DMS 273 (cell line): Measurements from ENCODE around the gene DUSP2.
A peak's percentile ranks its signal among the peaks of the same experiment; 100 is the strongest.
"Not testable (repeated sequence)": the region's sequence is repeated elsewhere in the genome, so short reads cannot be mapped to it uniquely, and the experiment has no call there.

ENCODE experiments used
- DNase-seq: peaks from one replicate; lab custom pipeline; 2025; ENCODE audit not compliant: unreplicated experiment; lab: John Stamatoyannopoulos, UW

The DUSP2 gene

DNA sequence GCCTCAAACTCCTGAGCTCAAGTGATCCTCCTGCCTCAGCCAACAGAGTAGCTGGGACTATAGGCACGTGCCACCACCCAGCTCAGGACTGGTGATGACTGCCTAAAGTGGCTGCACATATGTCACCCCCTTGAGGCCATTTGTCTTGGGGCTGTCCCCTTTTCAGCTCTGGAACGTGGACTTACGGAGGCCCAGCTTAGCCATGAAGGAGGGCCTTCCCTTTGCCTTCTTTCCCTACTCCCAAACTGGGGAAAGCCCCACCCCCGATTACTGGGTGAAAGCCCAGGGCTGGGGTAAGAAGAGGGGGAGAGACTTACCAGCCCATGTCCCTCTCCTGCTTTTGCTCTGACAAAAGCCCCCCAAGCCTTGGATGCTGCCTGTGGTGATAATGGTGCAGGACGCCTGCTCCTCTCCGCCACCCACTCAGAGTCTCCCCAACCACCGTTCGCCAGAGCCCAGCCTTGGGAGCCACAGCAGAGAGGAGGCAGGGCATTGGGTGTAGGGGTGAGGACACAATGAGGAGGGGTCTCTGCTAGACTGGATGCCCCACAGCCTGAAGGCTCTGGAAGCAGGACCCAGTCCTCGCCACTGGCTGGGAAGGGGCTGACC lies 2.5 kb upstream of the DUSP2 start:
- DNase-seq: peak; percentile 66

DNA sequence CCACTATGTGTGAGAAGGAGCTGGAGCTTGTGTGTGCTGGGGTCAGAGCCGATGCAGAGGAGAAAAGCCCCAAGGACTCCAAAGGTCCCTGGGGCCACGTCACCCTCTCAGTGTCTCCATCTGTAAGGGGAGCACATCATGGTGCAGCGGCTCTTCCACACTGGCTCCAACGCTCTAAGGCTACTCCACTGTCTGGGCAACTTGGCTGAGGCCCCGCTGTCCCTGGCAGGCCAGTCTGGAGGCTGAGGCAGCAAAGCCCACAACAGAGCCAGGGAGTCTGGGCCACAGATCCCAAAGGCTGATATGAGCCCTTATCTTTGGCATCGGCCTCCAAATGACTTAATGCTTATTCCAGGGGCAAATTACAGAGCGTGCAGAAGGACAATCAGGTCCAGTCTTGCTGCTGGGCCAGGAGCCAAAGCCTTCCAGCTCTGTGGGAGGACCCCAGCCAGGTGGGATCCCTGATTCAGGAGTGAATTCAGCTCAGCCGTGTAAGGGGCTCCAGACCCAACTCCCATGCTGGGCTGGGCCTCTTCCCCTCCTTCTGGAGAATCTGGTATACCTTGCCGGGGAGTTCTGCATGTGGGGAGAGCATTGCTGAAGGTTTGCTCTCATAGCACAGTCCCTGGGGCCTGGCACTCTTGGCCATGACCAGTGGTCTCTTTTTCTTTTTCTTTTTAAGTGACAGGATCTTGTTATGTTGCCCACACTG lies 1.8 kb upstream of the DUSP2 start:
- peak; percentile 79 for DNase-seq

DNA sequence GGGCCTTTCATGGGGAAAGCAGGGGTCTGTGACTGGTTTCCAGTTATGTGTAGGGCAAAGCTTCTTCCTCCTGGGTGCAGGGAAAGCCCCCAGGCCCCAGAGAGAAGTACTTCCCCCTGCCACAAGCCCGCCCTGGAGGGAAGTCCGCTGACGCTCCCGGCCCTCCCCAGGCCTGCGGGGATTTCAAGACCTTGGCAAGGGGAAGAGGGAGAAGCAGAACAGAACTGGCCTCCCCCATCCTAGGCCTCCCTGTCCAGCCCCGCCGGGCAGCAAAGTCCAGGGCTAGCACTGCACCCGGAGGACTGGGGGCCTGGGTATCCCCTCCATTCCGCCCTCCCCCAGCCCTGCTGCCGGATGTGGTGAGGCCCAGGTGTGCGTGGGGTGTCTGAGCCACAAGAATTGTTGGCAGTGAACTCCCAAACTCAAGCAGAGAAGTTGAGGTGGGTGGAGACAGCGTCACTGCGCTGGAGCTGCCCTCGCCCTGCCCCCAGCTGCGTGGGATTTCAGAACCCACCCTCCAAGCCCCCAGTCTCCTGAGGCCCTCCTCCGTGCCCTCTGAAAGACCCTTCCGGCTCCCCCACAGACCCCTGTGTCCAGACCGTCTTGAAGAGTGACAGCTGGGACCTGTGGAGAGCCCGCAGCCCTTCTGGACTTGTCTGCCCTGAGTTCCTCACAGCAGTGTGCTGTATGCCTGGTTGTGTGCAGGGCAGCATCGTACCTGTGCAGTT lies 1.1 kb upstream of the DUSP2 start:
- DNase-seq: peak; percentile 79

DNA sequence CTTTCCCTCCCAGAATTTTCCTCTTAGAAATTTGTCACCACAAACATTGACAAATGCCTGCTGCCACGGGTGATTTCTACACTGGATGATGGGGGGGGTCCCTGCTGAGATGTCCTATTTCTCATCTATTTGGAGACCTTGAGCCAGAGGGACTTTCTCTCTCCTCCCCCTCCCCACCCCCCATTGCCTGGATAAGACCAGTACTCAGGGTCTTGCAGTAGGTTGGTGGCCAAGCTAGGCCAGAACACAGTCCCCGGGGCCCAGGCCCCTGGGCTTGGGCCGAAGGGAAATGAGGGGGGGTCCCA lies 560 bp upstream of the DUSP2 start:
- no peak for DNase-seq

DNA sequence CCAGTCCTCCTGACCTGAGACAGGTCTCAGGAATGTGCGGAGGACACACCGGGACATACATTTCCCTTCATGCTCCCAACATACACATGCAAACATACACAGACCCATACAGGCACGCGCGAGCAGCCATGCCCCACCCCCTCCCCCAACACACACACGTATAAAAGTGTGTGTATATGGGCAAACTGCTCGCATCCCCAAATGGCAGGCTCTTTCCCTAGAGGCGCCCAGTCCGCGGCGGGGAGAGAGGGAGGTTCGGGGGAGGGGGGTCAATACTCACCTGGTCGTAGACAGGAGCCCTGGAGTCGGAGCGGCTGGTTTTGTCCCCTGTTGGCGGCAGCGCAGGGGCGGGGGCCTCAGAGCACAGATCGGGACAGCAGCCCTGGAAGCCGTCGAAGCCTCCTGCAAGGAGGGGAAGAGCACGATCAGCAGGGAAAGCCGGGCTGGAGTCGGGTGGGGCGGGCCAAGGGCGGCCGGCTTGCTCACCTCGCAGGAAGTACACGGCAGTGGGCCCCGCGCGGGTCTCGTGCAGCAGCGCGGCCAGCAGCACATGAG lies 682 bp downstream of the DUSP2 start:
- DNase-seq: peak; percentile 72

DNA sequence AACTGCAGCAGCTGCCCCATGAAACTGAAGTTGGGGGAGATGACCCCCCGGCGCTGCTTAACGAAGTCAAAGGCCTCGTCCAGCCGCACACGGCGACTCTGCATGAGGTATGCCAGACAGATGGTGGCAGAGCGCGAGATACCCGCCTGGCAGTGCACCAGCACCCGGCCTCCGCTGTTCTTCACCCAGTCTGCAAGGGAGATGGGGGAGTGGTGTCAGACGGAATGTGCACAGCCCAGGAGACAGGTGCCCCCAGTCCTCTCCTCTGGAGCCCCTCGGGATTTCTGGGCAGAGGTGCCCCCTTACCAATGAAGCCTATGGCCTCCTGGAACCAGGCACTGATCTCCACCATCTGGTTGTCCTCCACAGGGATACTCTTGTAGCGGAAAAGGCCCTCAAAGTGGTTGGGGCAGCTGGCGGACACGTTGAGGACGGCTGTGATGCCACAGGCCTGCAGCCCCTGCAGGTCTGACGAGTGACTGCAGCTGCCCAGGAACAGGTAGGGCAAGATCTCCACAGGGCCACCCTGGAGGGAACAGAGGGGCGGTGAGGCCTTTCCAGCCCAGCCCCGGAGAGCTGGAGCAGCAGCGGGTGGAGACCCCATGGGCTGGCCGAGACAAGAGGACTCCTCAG lies 1.3 kb downstream of the DUSP2 start:
- DNase-seq: peak; percentile 87

DNA sequence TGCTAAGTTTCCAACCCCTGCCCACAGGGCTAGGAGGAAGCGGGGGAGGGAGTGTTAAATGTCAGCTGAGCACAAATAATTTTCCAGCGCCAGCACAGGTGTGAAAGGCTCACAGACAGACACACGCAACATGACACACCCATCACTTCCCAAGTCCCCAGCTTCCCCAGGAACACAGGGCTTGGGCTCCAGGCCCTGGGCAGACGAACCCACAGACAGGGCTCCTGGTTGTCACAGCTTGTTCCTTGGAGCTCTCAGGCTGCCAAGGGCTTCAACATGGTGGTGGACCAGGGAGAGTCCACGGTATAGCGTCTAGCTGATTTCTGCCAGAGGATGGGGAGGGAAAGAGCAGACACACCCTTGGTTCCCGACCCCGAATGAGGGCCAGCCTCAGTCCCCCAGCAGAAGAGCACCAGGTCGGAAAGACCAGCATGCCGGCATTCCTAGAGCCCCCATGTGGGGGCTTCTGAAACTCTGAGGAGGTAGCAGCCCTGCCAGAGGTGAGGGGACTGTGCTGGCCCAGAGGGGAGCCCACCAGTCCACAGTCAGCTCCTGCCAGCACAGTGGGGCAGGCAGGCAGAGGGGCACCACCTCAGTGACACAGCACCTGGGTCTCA lies 1.9 kb downstream of the DUSP2 start:
- DNase-seq: peak; percentile 36

DNA sequence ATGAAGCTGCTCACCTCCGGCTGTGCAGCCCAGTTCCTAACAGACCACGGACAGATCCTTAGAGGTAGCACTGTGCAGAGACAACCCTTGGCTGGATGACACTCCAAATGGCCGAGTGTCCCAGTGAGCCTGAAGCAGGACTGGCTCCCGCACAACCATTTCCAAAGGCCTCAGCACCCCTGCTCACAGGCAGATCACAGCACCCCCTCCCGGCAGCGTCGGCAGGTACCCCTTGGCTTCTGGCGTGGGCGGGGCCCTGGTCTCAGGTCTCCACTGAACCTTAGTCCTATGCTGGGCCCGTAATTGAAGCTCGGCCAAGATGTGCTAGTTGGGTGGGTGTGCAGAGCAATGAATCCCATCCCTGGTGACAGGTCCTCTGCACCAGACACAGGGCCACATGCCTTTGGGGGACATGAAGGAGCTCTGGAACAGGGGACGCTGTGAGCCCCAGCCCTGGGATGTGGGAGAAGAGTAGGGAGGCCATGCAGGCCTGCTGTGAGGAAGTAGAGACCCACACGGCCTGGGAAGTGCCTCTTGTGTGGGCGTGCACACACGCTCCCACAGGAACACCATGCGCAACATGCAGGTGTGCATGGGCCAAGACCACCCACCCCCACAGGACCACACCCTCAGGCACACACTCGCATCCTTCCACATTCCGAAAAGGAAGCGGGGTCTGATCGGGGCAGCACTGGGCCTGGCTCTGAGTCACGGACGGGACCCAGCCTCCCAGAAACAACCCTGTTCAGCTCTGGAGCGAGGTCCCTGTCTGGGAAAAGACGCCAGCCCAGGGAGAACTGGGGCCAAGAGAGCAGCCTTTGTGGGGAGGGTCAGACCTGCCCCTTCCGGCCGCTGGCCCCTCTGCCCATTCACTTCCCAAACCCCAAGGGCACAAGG lies 2.8 kb downstream of the DUSP2 start:
- peak; percentile 74 for DNase-seq

DNA sequence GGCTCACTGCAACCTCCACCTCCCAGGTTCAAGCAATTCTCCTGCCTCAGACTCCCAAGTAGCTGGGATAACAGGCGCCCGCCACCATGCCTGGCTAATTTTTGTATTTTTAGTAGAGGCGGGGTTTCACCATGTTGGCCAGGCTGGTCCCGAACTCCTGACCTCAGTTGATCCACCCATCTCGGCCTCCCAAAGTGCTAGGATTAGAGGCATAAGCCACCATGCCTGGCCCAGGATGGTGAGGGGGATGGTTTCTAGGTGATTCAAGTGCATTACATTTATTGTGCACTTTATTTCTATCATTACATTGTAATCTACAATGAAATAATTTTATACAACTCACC lies 3.6 kb downstream of the DUSP2 start:
- DNase-seq: not testable (repeated sequence)

DNA sequence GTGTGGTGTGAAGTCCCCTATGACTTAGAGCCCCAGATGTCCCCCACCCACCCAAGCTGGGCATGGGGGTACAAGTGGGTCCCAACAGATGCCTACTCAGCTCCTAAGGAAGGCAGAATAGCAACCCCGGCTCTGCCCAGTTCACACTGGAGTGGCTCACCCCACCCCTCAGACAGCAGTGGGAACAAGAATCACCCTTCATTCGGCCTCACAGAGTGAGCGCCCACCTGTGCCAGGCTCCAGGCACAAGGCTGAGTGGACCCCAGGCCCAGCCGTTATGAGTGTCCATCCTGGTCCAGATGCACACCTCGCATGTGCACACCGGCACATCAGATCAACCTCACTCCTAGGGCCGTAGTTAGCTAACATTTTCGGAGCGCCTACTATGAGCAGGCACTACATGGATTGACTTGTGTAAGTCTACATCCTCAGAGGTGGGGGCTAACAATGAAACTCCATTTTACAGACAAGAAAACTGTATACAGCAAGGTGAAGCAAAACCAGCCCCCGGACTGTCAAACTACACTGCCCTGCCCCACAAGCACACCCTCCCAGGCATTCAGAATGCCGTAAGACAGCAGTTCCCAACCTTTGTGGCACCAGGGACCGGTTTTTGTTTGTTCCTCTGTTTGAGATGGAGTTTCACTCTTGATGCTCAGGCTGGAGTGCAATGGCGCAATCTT lies 4.2 kb downstream of the DUSP2 start:
- peak; percentile 30 for DNase-seq

DNA sequence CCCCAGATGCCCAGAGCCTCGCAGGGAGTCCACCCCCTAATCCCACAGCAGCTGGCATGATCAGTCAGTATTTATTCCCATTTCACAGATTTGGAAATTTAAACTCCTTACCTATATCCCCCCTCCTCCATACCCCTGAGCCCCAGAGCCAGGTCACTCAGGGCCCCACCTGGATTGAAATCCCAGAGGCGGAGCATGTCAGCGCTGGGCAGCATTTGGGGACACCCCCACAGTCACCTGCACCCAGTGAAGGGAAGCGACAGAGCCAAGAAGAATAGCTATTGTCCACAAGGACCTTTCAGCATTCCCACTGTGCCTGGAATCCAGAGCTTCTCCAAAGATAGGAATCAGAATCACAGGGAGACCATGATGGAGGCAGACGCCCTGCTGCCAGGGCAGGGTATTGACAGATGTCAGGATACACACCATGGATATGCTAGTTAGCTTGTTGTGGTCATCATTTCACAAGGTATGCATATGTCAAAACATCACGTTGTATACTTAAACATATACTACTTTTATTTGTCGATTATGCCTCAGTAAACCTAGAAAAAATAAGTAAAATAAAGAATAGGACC lies 6.0 kb downstream of the DUSP2 start:
- DNase-seq: peak; percentile 53

DNA sequence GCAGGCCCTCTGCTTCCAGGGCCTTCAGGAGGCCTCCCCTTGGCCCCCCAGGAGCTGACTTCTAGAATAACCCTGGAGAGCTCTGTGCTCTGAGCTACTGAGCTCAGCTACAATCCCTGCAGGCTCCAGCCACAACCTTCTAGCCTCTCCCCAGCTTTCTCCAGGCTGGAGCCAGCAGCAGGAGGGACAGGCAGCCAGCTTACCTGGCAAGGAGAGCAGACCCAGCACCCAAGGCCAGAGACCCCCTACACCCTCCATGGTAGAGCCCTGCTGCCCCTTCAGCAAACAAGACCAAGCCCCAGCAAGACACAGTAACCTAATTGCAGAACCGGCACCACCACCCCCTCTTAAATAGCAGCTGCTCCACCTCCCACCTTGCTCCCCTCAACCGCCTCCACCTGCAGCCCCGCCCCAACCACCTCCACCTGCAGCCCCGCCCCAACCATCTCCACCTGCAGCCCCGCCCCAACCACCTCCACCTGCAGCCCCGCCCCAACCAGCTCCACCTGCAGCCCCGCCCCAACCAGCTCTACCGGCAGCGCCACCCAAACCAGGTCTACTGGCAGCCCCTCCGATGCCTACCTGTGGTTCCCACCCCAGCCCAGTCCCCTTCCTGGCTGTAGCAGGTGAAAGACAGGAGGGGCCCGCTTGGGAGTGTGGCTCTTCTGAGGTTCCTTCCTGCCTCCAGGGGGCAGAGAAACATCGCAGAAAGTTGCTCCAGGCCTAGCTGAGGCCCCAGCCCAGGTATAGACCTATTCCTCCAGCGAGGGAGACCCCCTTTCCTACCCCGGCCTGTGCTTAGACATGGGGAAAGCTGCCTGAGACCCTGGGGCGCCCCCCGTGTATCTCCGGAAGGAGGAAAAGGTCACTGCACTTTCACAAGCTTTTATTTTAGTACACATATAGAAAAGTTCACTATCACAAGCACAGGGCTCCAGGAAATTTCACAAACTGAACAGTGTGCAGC lies 6.8 kb downstream of the DUSP2 start, which contains the start of gene ASTL:
ASTL (minus strand) TSS at position 324 of the 967 bp plus-strand sequence; CDS start at position 258, 66 bp downstream.
- peak; percentile 74 for DNase-seq

DNA sequence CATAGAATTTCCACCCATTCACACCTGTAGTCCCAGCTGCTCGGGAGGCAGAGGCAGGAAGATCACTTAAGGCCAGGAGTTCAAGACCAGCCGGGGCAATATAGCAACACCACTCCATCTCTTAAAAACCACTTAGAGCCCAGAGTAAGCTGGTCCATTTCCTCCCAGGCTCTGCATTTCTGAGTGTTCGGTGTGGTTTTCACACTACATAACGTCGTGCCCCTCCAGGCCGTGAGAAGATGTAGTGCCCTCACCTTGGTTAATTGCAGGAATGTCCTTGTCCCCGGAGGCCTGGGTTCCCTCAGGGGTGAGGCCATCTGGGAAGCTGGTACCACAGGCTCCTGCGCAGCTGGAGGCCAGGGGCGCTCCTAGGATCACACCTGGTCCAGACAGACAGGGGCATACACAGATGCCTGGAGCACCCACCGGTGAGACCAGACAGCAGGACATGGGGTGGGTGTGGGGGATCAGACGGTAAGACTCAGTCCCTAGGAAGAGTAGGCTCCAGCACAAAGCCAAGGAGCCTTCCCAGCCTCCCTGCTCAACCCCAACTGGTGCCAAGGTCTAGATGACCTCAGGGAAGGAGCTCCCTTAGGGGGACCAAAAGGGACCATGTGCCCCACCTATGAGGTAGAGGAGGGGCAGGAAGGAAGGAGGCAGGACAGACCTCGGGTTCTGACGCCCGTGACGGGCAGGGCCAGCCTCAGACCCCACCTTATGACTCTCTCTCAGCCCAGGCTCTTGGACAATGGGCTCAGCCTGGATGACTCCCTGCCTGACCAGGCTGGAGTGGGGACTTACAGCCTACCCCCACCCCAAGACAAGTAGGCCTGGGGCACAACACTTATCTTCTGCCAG lies 7.7 kb downstream of the DUSP2 start:
- no peak for DNase-seq

DNA sequence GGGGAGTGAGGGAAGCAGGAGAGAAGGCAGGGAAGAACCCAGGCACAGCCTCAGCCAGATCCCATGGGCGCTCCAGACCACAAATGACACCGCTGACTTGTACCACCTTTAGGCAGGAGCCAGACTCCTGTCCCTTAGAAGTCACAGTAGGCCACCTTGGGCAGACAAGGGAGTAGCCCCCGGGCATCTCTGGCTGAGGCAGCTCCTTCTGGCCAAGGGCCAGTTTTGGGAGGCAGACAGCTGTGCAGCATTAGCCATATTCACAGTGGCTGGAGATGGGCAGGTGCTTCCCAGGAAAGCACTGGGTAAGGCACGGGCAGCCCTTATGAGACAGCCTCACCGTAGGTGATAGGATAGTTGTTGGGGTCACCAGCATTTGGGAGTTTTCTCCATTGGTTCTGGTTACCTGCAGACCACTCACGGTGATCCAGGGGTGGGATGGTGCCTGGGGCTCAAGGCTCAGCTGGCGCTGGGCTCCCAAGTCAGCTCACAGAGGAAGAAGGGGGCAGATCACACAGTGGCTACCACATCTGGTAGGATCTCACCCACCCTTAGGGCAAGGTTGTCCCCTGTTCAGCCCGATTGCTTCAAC lies 9.0 kb downstream of the DUSP2 start:
- peak; percentile 64 for DNase-seq

DNA sequence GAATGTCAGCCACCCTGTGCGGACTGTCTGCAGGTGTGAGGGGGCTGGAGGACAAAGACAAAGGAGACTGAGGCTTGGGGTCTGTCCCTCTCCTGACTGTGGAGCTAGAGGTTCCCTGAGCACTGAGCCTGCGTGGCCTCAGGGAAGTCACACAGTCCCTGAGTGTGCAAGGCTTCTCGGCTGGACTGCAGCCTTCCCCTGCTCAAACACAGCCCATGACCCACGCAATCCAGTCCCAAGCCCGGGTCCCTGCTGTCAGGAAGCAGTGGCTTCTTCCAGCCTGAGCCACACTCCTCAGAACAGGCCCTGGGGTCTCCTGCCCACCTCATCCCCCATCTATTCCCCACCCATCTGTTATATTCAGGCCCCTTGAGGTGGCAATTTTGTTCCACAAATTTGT lies 9.6 kb downstream of the DUSP2 start:
- DNase-seq: no peak

DNA sequence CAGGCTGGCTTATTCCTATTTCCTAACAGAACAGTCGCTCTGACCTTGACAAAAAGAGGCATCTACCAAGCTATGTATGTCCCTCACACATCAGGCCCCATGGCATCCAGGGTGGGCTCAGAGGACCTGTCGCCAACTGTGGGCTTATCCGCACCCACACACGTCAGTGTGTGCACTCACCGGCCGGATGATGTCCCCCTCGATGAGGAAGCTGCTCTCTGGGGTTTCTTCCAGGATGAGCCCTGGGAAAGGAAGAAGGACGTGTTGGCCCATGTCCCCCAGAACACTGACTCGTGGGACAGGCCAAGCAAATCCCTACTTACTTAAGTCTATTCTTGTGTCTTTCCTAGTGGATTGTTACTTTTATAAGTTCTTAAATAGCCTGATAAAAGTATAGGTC lies 10.1 kb downstream of the DUSP2 start:
- DNase-seq: no peak

DNA sequence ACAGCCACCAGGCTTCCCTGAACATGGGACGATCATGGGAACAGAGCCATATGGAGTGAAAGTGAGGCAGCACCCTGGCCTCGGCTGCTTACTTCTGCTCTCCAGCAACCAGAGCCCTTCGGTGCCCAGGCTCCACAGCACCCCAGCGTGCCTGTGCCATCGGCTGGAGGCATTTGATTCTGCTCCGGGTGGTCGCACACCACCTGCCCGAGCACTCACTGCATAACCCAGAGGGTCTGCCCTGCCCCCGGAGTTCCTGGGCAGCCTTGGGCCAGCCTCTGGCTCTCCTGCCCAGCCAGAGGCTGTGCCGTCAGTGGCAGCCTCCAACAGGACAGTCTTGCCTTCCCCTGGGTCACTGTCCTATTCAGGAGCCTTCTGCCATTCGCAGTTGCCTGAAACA lies 10.8 kb downstream of the DUSP2 start:
- no peak for DNase-seq
